IMR-90 (cell line): ENCODE measurements around the gene NADK2. TPM values are rescaled to one million over a fixed set of nuclear protein-coding genes. Genes with fewer than 3 reads are reported as not detected.

ENCODE experiments used
- ATAC-seq: fragments of 200-7000 bp; cut with Tn5 transposase; 2 replicates; pipeline ENCODE4 v1.9.1; 2020; ENCODE audit warnings: low read depth, mild to moderate bottlenecking, moderate library complexity
- BruUV-seq: library from RNA; stranded (reverse); fragments of 400-500 nt; replicated peaks from 2 replicates; lab custom pipeline; 2021; lab: Mats Ljungman, UMichigan
- CTCF ChIA-PET: fragments of 300-600 bp; formaldehyde crosslinking; extraction: SDS; loops from one replicate; lab custom pipeline; 2021; ENCODE audit warnings: antibody characterized with exemption; lab: Yijun Ruan, JAX
- POLR2A ChIA-PET: fragments of 300-600 bp; sonication (Branson Sonifier 250); formaldehyde crosslinking; loops from one replicate; lab custom pipeline; 2022; ENCODE audit warnings: antibody characterized with exemption; ENCODE audit not compliant: unreplicated experiment; lab: Charles Lee
- DNase-seq: peaks from one replicate; pipeline ENCODE4 v3.0.0; 2013
- H2AFZ ChIP-seq: replicated peaks from 2 replicates; pipeline ENCODE3; 2013; ENCODE audit warnings: low read length, mild to moderate bottlenecking; ENCODE audit not compliant: poor library complexity
- H2AK5ac ChIP-seq: 2 replicates; pipeline ENCODE4 v1.6.1; 2013; ENCODE audit warnings: low read depth, low read length, inconsistent platforms
- H2AK9ac ChIP-seq: replicated peaks from 2 replicates; pipeline ENCODE3; 2013; ENCODE audit warnings: mild to moderate bottlenecking, low read depth, low read length, moderate library complexity; ENCODE audit not compliant: poor library complexity
- H2BK120ac ChIP-seq: 2 replicates; pipeline ENCODE4 v1.6.1; 2013; ENCODE audit warnings: low read depth, low read length, inconsistent platforms
- H2BK15ac ChIP-seq: 3 replicates; pipeline ENCODE4 v1.6.1; 2013; ENCODE audit warnings: low read depth, low read length, inconsistent platforms
- H2BK20ac ChIP-seq: 2 replicates; pipeline ENCODE4 v1.6.1; 2013; ENCODE audit warnings: low read depth, mild to moderate bottlenecking, inconsistent platforms, low read length, moderate library complexity
- H2BK5ac ChIP-seq: 2 replicates; pipeline ENCODE4 v1.6.1; 2013; ENCODE audit warnings: mild to moderate bottlenecking, low read depth, low read length, inconsistent platforms; ENCODE audit not compliant: poor library complexity, severe bottlenecking
- H3K14ac ChIP-seq: replicated peaks from 2 replicates; pipeline ENCODE4 v1.6.1; 2013; ENCODE audit warnings: low read depth, low read length, inconsistent platforms
- H3K18ac ChIP-seq: 2 replicates; pipeline ENCODE4 v1.6.1; 2013; ENCODE audit warnings: low read depth, low read length, control low read depth
- H3K23ac ChIP-seq: 2 replicates; pipeline ENCODE4 v1.6.1; 2013; ENCODE audit warnings: low read depth, low read length, inconsistent platforms
- H3K27ac ChIP-seq: 2 replicates; pipeline ENCODE4 v1.5.1; 2013; ENCODE audit warnings: mild to moderate bottlenecking, control low read depth, low read length; ENCODE audit not compliant: insufficient read depth
- H3K27me3 ChIP-seq: 2 replicates; pipeline ENCODE4 v1.6.1; 2013; ENCODE audit warnings: low read length; ENCODE audit not compliant: control insufficient read depth, insufficient read depth
- H3K36me3 ChIP-seq: 2 replicates; pipeline ENCODE4 v1.6.1; 2013; ENCODE audit warnings: low read length, mixed read lengths; ENCODE audit not compliant: control insufficient read depth, insufficient read depth
- H3K4ac ChIP-seq: 2 replicates; pipeline ENCODE4 v1.6.1; 2013; ENCODE audit warnings: low read depth, low read length, inconsistent platforms
- H3K4me1 ChIP-seq: 2 replicates; pipeline ENCODE4 v1.6.1; 2013; ENCODE audit warnings: low read length, mixed read lengths; ENCODE audit not compliant: control insufficient read depth, insufficient read depth
- H3K4me2 ChIP-seq: 2 replicates; pipeline ENCODE4 v1.6.1; 2013; ENCODE audit warnings: low read depth, mild to moderate bottlenecking, control low read depth, low read length, moderate library complexity
- H3K4me3 ChIP-seq: 2 replicates; pipeline ENCODE4 v1.5.1; 2013; ENCODE audit warnings: low read depth, mild to moderate bottlenecking, control low read depth, low read length, moderate library complexity; ENCODE audit not compliant: insufficient read depth
- H3K56ac ChIP-seq: 2 replicates; pipeline ENCODE4 v1.6.1; 2013; ENCODE audit warnings: low read length, inconsistent platforms; ENCODE audit not compliant: insufficient read depth; ENCODE audit errors: extremely low read depth
- H3K79me1 ChIP-seq, 2 experiments: 2 replicates each; pipeline ENCODE4 v1.6.1; 2013; ENCODE audit warnings: low read length in 2 of 2, inconsistent platforms in 1 of 2, low read depth in 1 of 2
- H3K9ac ChIP-seq: 2 replicates; pipeline ENCODE4 v1.6.1; 2013; ENCODE audit warnings: low read depth, low read length, control low read depth
- H3K9me1 ChIP-seq: 2 replicates; pipeline ENCODE4 v1.6.1; 2013; ENCODE audit warnings: low read length, inconsistent platforms; ENCODE audit not compliant: insufficient read depth
- H3K9me3 ChIP-seq: 2 replicates; pipeline ENCODE4 v1.6.1; 2013; ENCODE audit warnings: low read length; ENCODE audit not compliant: control insufficient read depth, insufficient read depth
- H4K20me1 ChIP-seq: 2 replicates; pipeline ENCODE4 v1.6.1; 2013; ENCODE audit warnings: low read length, inconsistent platforms; ENCODE audit not compliant: insufficient read depth
- H4K5ac ChIP-seq: 2 replicates; pipeline ENCODE4 v1.6.1; 2013; ENCODE audit warnings: mild to moderate bottlenecking, low read depth, low read length, control low read depth
- H4K8ac ChIP-seq, 2 experiments: 2 replicates each; pipeline ENCODE4 v1.6.1; 2013; ENCODE audit warnings: low read depth in 2 of 2, low read length in 2 of 2, control low read depth in 1 of 2, inconsistent platforms in 1 of 2
- H4K91ac ChIP-seq: 2 replicates; pipeline ENCODE4 v1.6.1; 2013; ENCODE audit warnings: low read depth, low read length, inconsistent platforms; ENCODE audit not compliant: insufficient read depth
- CEBPB ChIP-seq: IDR thresholded peaks from 2 replicates; pipeline ENCODE4 v1.6.1; 2012; ENCODE audit warnings: low read depth, low read length, improper control_type of control experiment
- WGBS, 2 experiments: methylation state at CpG; one replicate each; pipeline versions ENCODE4 v1.1.5 to v1.1.7; 2013; ENCODE audit warnings: missing lambda C conversion rate in 2 of 2; ENCODE audit not compliant: insufficient read length in 1 of 2; ENCODE audit errors: extremely low coverage in 2 of 2; 5-methylcytosine and 5-hydroxymethylcytosine counted together
- dilution Hi-C: fragments of 300-500 bp; cut with HindIII; formaldehyde crosslinking; loops from one replicate; pipeline ENCODE4 v1.14.3; 2018; ENCODE audit warnings: low sequenced_read_pairs; ENCODE audit not compliant: unreplicated experiment
- in situ Hi-C: fragments of 300-500 bp; cut with MboI; formaldehyde crosslinking; loops from 3 replicates; pipeline ENCODE4 v1.14.3; 2019; ENCODE audit warnings: low sequenced_read_pairs, inconsistent platforms, mixed read lengths
- intact Hi-C: fragments of 100-400 bp; cut with micrococcal nuclease; formaldehyde crosslinking; loops from 2 replicates; pipeline ENCODE4 v1.10.0; 2022
- polyA plus RNA-seq, 3 experiments: library from polyadenylated mRNA; depleted of rRNA; stranded (reverse); fragments of >200 nt; gene quantifications; 2 replicates each; pipeline ENCODE4 v1.2.3, GENCODE V29; 2012; ENCODE audit warnings: low replicate concordance in 1 of 3
- total RNA-seq: library from RNA; depleted of rRNA; stranded (reverse); fragments of >200 nt; gene quantifications from 2 replicates; pipeline ENCODE4 v1.2.3, GENCODE V29; 2012
- TF ChIP-seq, protein P1 (sequence below): fragments of 150-350 bp; IDR thresholded peaks from 2 replicates; pipeline ENCODE4 v1.6.1; 2017; ENCODE audit warnings: mild to moderate bottlenecking, antibody characterized with exemption, low read length, low read depth

Gene NADK2
- total and polyA plus RNA-seq, 2 of the 4 experiments (the other 2 are of a cell fraction): 7.4 to 17.4 TPM

GRCh38 chr5:36156121-36156601, 85.6 kb downstream of the NADK2 start:
- H2AFZ ChIP-seq: no peak overlapping the region
- ChIA-PET CTCF (no interaction called here), POLR2A (no interaction called here)

More at GRCh38 chr5:36156121-36156601, 85.6 kb downstream of the NADK2 start:
- H3K36me3 ChIP-seq: peaks cover 27% of the 10 kb centered on the region
- H2AK5ac ChIP-seq: peak overlapping the region; percentile 13; the same call in 1 of the 2 replicates
- no peak for ATAC-seq
- dilution Hi-C loops (no loop called here), in situ Hi-C loops (no loop called here), intact Hi-C loops (no loop called here)
- TF ChIP-seq, protein P1, sequence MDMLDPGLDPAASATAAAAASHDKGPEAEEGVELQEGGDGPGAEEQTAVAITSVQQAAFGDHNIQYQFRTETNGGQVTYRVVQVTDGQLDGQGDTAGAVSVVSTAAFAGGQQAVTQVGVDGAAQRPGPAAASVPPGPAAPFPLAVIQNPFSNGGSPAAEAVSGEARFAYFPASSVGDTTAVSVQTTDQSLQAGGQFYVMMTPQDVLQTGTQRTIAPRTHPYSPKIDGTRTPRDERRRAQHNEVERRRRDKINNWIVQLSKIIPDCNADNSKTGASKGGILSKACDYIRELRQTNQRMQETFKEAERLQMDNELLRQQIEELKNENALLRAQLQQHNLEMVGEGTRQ: no peak
- TF ChIP-seq CEBPB: peak; percentile 69; the same call in 1 of the 2 replicates
- H4K20me1 ChIP-seq: no peaks in the 10 kb centered on the region
- H3K14ac ChIP-seq: no peak overlapping the region
- H2BK120ac ChIP-seq: peak overlapping the region; percentile 10
- H4K8ac ChIP-seq: peak overlapping the region in 1 of 2 experiments; percentile 71; a peak in 3 of 4 replicates
- no peak overlapping the region for H3K4me3 ChIP-seq
- peak; percentile 60 for DNase-seq
- H3K56ac ChIP-seq: no peak overlapping the region
- peak overlapping the region; percentile 58; the same call in 1 of the 2 replicates for H3K27ac ChIP-seq
- H3K79me1 ChIP-seq: peaks cover 44 to 84% of the 10 kb centered on the region in 2 experiments
- H3K4me1 ChIP-seq: peaks cover 20% of the 10 kb centered on the region
- no peak overlapping the region for H2BK15ac ChIP-seq
- BruUV-seq: no TSS peak
- peak overlapping the region; percentile 12; the same call in 1 of the 2 replicates for H4K5ac ChIP-seq
- H3K4me2 ChIP-seq: peak overlapping the region; percentile 27
- peak overlapping the region; percentile 65 for H3K4ac ChIP-seq
- peak overlapping the region; percentile 18 for H3K23ac ChIP-seq
- no peak overlapping the region for H3K9ac ChIP-seq
- peak overlapping the region; percentile 15 for H2BK20ac ChIP-seq
- H4K91ac ChIP-seq: peak overlapping the region; percentile 70
- H3K18ac ChIP-seq: peak overlapping the region; percentile 33
- peak overlapping the region; percentile 75 for H2BK5ac ChIP-seq
- WGBS, 2 experiments: 39% methylated on average over 3 of the region's 4 CpGs; no CpG with 5 or more reads in 1 of the 2 experiments
- no peaks in the 10 kb centered on the region for H3K27me3 ChIP-seq
- H3K9me3 ChIP-seq: no peaks in the 10 kb centered on the region
- peak overlapping the region; percentile 63 for H2AK9ac ChIP-seq
- H3K9me1 ChIP-seq: peaks cover 3% of the 10 kb centered on the region; the same call in 1 of the 2 replicates
